MCF 10A (cell line): ENCODE results near the gene MRFAP1L1. TPM values are rescaled to one million over a fixed set of nuclear protein-coding genes. Genes with fewer than 3 reads are reported as not detected.
A peak's percentile ranks its signal among the peaks of the same experiment; 100 is the strongest.

Experiments used
- BruUV-seq: library from RNA; stranded (reverse); fragments of 400-500 nt; replicated peaks from 2 replicates; lab custom pipeline; 2021; lab: Mats Ljungman, UMichigan
- CTCF ChIA-PET: fragments of 300-600 bp; sonication (Branson Sonifier 250); formaldehyde crosslinking; extraction: SDS; loops from one replicate; lab custom pipeline; 2021; ENCODE audit warnings: antibody characterized with exemption, inconsistent platforms; lab: Yijun Ruan, JAX
- POLR2A ChIA-PET: fragments of 300-600, 350-650 bp; sonication (Branson Sonifier 250); formaldehyde crosslinking; extraction: SDS; loops from one replicate; lab custom pipeline; 2020; ENCODE audit warnings: antibody characterized with exemption, inconsistent platforms; lab: Yijun Ruan, JAX
- DNase-seq: peaks from one replicate; pipeline ENCODE4 v3.0.0-alpha.2; 2018; ENCODE audit not compliant: unreplicated experiment
- H3K27ac Mint-ChIP-seq: one replicate; pipeline ENCODE4 v1.8.0; 2022; ENCODE audit warnings: mild to moderate bottlenecking, low read depth, mixed read lengths; ENCODE audit not compliant: unreplicated experiment
- H3K27me3 Mint-ChIP-seq: one replicate; pipeline ENCODE4 v1.8.0; 2022; ENCODE audit warnings: mixed read lengths; ENCODE audit not compliant: insufficient read depth, unreplicated experiment
- H3K36me3 Mint-ChIP-seq: one replicate; pipeline ENCODE4 v1.8.0; 2022; ENCODE audit warnings: mild to moderate bottlenecking, moderate library complexity, mixed read lengths; ENCODE audit not compliant: insufficient read depth, unreplicated experiment
- H3K4me1 Mint-ChIP-seq: one replicate; pipeline ENCODE4 v1.8.0; 2022; ENCODE audit warnings: mixed read lengths; ENCODE audit not compliant: insufficient read depth, unreplicated experiment
- H3K4me3 Mint-ChIP-seq: one replicate; pipeline ENCODE4 v1.8.0; 2022; ENCODE audit warnings: mild to moderate bottlenecking, moderate library complexity, mixed read lengths; ENCODE audit not compliant: unreplicated experiment
- H3K9me3 Mint-ChIP-seq: one replicate; pipeline ENCODE4 v1.8.0; 2022; ENCODE audit warnings: mixed read lengths; ENCODE audit not compliant: unreplicated experiment
- intact Hi-C: fragments of 100-400 bp; cut with micrococcal nuclease; formaldehyde crosslinking; loops from 2 replicates; pipeline ENCODE4 v1.14.1; 2022
- total RNA-seq: library from RNA; stranded (reverse); gene quantifications from 2 replicates; pipeline ENCODE4 v1.2.3, GENCODE V29; 2022
- TF ChIP-seq, protein P1 (sequence below): fragments of 200-600 bp; IDR thresholded peaks from one replicate; pipeline ENCODE4 v1.8.0; 2022; ENCODE audit warnings: antibody characterized with exemption, mild to moderate bottlenecking; ENCODE audit not compliant: unreplicated experiment

The MRFAP1L1 gene
- total RNA-seq, 1 experiment from 2014 or later: 42.5 TPM

DNA sequence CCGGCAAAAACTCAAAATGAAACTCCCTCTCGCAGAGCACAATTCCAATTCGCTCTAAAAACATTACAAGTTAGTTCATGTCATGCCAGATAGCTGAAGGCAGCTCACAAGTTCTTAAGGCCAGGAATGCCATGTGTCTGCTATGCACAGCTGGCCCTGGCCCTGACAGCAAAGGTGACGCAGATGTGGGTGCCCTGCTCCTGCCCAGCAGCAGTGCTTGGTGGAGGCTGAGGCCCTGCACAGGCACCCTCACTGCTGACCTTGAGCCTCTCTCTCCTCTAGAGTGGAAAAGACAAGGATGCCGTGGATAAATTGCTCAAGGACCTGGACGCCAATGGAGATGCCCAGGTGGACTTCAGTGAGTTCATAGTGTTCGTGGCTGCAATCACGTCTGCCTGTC, 13.1 kb downstream of the MRFAP1L1 start:
- POLR2A ChIA-PET: interaction anchor here (0.9 to 5.9 kb wide), 8 partner anchors 8 to 89 kb away, joined by 3 to 79 read pairs (median 13); partner anchors contain the start of genes BLOC1S4, MRFAP1 and MRFAP1L1
- intact Hi-C loops: no loop called here
- no peaks in the 10 kb centered on the region for H3K27me3 Mint-ChIP-seq
- TF ChIP-seq, protein P1, sequence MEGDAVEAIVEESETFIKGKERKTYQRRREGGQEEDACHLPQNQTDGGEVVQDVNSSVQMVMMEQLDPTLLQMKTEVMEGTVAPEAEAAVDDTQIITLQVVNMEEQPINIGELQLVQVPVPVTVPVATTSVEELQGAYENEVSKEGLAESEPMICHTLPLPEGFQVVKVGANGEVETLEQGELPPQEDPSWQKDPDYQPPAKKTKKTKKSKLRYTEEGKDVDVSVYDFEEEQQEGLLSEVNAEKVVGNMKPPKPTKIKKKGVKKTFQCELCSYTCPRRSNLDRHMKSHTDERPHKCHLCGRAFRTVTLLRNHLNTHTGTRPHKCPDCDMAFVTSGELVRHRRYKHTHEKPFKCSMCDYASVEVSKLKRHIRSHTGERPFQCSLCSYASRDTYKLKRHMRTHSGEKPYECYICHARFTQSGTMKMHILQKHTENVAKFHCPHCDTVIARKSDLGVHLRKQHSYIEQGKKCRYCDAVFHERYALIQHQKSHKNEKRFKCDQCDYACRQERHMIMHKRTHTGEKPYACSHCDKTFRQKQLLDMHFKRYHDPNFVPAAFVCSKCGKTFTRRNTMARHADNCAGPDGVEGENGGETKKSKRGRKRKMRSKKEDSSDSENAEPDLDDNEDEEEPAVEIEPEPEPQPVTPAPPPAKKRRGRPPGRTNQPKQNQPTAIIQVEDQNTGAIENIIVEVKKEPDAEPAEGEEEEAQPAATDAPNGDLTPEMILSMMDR: no peak
- H3K36me3 Mint-ChIP-seq: peaks cover 11% of the 10 kb centered on the region
- CTCF ChIA-PET: interaction anchor here (0.6 to 2.2 kb wide), 6 partner anchors 8 to 23 kb away, joined by 3 to 17 read pairs (median 4); partner anchors contain the start of gene MRFAP1L1
- DNase-seq: peak; percentile 32
- H3K9me3 Mint-ChIP-seq: no peaks in the 10 kb centered on the region
- BruUV-seq: no TSS peak
- peaks cover 37% of the 10 kb centered on the region for H3K4me1 Mint-ChIP-seq
- peak overlapping the region; percentile 95 for H3K27ac Mint-ChIP-seq
- H3K4me3 Mint-ChIP-seq: peak overlapping the region; percentile 47

GRCh38 chr4:6695660-6696610, 13.7 kb downstream of the MRFAP1L1 start:
- TF ChIP-seq, protein P1: peak; percentile 20
- H3K27ac Mint-ChIP-seq: peak overlapping the region; percentile 95
- H3K36me3 Mint-ChIP-seq: peaks cover 7% of the 10 kb centered on the region
- peaks cover 37% of the 10 kb centered on the region for H3K4me1 Mint-ChIP-seq
- intact Hi-C loops: loop anchor here (2.0 kb wide), 1 partner anchor 21 kb away; a partner anchor contains a TSS
- no peaks in the 10 kb centered on the region for H3K9me3 Mint-ChIP-seq
- peak overlapping the region; percentile 47 for H3K4me3 Mint-ChIP-seq
- CTCF ChIA-PET: interaction anchor here (0.6 to 2.2 kb wide), 9 partner anchors 9 to 493 kb away, joined by 3 to 17 read pairs (median 5); partner anchors contain the start of gene MRFAP1L1
- peak; percentile 77 for DNase-seq
- BruUV-seq: no TSS peak
- no peaks in the 10 kb centered on the region for H3K27me3 Mint-ChIP-seq
- POLR2A ChIA-PET: interaction anchor here (0.9 to 5.9 kb wide), 14 partner anchors 9 to 353 kb away, joined by 3 to 79 read pairs (median 4); partner anchors contain the start of genes BLOC1S4, MRFAP1 and MRFAP1L1

DNA sequence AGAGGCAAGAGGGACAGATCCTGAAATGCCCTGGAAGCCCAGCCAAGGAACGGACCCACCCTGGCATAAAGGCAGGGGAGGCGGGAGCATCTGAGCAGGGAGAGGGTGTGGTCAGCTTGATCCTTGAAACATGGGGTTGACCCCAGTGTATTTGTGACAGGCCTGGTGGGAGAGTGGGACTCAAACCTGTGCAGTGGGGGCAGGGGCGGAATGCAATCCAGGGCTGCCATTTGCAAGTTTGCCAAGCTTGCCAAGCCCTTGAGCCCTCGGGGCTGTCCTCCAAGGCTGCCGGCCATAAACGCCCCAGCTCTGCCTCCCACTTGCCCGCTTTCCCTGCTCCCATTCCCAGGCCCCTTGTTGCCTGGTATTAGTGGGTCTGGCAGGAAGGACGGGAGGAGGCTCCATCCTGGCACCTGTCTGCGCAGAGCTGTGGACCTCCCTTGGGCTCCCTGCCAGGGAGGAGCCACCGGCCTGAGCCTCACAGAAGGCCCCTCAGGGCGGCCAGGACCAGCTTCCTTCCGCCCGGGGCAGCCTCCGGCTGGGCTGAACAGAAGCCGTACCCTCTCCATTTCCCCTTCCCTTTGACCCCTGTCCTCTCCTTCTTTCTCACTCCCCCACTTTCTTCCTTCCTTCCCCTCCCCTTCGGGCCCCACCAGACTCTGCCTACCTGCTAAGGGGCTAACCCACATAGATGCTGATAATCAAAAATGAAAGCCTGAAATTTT, 15.3 kb downstream of the MRFAP1L1 start:
- H3K27ac Mint-ChIP-seq: peak overlapping the region; percentile 61
- TF ChIP-seq, protein P1: no peak
- H3K27me3 Mint-ChIP-seq: no peaks in the 10 kb centered on the region
- BruUV-seq: TSS peak; percentile 68
- intact Hi-C loops: loop anchor here (2.0 kb wide), 1 partner anchor 20 kb away; a partner anchor contains a TSS
- peaks cover 46% of the 10 kb centered on the region for H3K4me1 Mint-ChIP-seq
- H3K4me3 Mint-ChIP-seq: peak overlapping the region; percentile 35
- H3K9me3 Mint-ChIP-seq: no peaks in the 10 kb centered on the region
- peaks cover 7% of the 10 kb centered on the region for H3K36me3 Mint-ChIP-seq
- CTCF ChIA-PET: interaction anchor here (1.0 kb wide), 1 partner anchor 19 kb away, joined by 5 read pairs; no protein-coding TSS in a partner anchor
- POLR2A ChIA-PET: interaction anchor here (0.6 to 5.9 kb wide), 5 partner anchors 14 to 1464 kb away, joined by 3 to 79 read pairs (median 23); partner anchors contain the start of genes ABLIM2, MRFAP1 and MRFAP1L1
- DNase-seq: no peak
